Right hindlimb (tissue), 1 donor: ENCODE measurements around the gene ARID1B.
A peak's percentile ranks its signal among the peaks of the same experiment; 100 is the strongest.

Source experiments
- DNase-seq: peaks from one replicate; pipeline ENCODE4 v3.0.0-alpha.2; 2018

The ARID1B gene

GRCh38 chr6:156857573-156857972 lies 80.4 kb downstream of the ARID1B start:
- no peak for DNase-seq

- no peak for DNase-seq
Observed at GRCh38 chr6:156859686-156860085, 82.5 kb downstream of the ARID1B start.

- no peak for DNase-seq
Observed at GRCh38 chr6:156862711-156863110, 85.5 kb downstream of the ARID1B start.

GRCh38 chr6:156863504-156863903 lies 86.3 kb downstream of the ARID1B start:
- no peak for DNase-seq

- DNase-seq = no peak
Observed at GRCh38 chr6:156864557-156864956, 87.4 kb downstream of the ARID1B start.

- DNase-seq = no peak
Observed at GRCh38 chr6:156865019-156865629, 87.9 kb downstream of the ARID1B start.

- no peak for DNase-seq
Observed at GRCh38 chr6:156866220-156867015, 89.2 kb downstream of the ARID1B start.

GRCh38 chr6:156867121-156867520 lies 89.9 kb downstream of the ARID1B start:
- DNase-seq = no peak

- DNase-seq = no peak
Observed at GRCh38 chr6:156868385-156868784, 91.2 kb downstream of the ARID1B start.

GRCh38 chr6:156869980-156870398 lies 92.8 kb downstream of the ARID1B start:
- no peak for DNase-seq

GRCh38 chr6:156870924-156871539 lies 93.9 kb downstream of the ARID1B start:
- no peak for DNase-seq

GRCh38 chr6:156872903-156873302 lies 95.7 kb downstream of the ARID1B start:
- no peak for DNase-seq

GRCh38 chr6:156873654-156874380 lies 96.6 kb downstream of the ARID1B start:
- no peak for DNase-seq

GRCh38 chr6:156875062-156875461 lies 97.9 kb downstream of the ARID1B start:
- no peak for DNase-seq

- no peak for DNase-seq
Observed at GRCh38 chr6:156876302-156876701, 99.1 kb downstream of the ARID1B start.

- no peak for DNase-seq
Observed at GRCh38 chr6:156877126-156877863, 100.1 kb downstream of the ARID1B start.

GRCh38 chr6:156878681-156879080 lies 101.5 kb downstream of the ARID1B start:
- no peak for DNase-seq

GRCh38 chr6:156879186-156879585 lies 102.0 kb downstream of the ARID1B start:
- no peak for DNase-seq

GRCh38 chr6:156879591-156879990 lies 102.4 kb downstream of the ARID1B start:
- no peak for DNase-seq

GRCh38 chr6:156880913-156881312 lies 103.7 kb downstream of the ARID1B start:
- DNase-seq = no peak

- DNase-seq = peak; percentile 35
Observed at GRCh38 chr6:156881687-156882629, 104.8 kb downstream of the ARID1B start.
